NB4 (cell line): Measurements from ENCODE around the gene OR10G7.

Experiments
- CTCF ChIP-seq: IDR thresholded peaks from one replicate; pipeline ENCODE4 v1.5.1; 2012; ENCODE audit warnings: low read depth, low read length
- POLR2A ChIP-seq: IDR thresholded peaks from 2 replicates; pipeline ENCODE4 v1.6.1; 2011; ENCODE audit warnings: mild to moderate bottlenecking; ENCODE audit not compliant: insufficient read length; ENCODE audit errors: extremely low read depth
- TF ChIP-seq, protein P1 (sequence below): IDR thresholded peaks from 2 replicates; pipeline ENCODE4 v1.6.1; 2011; ENCODE audit warnings: low read depth, low read length

DNA sequence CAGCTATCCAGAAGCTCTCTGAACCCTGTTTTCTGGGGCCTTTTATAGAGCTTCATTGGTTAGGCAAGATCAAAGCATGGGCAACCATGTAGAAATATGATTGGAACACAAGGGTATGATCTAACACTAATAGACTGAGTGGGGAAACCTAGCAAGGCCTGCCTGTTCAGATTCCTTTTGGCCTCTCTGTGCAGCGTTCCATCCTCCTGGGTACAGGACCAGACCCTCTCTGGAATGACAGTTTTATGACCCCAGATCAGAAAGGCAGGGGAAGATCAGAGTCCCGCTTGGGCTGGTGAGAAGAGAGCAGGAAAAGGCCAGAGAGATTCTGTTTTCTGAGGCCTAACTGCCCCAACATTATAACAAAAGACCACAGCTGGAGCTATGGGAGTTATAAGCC lies 37.5 kb upstream of the OR10G7 start:
- TF ChIP-seq CTCF = no peak
- TF ChIP-seq POLR2A = no peak
- TF ChIP-seq, protein P1, sequence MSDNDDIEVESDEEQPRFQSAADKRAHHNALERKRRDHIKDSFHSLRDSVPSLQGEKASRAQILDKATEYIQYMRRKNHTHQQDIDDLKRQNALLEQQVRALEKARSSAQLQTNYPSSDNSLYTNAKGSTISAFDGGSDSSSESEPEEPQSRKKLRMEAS = no peak
